Measurements from ENCODE around the gene C6orf52.

The C6orf52 gene

GRCh38 chr6:10643201-10643651, 51.2 kb downstream of the C6orf52 start:
- no peak for DNase-seq

- no peak for DNase-seq
Measured at GRCh38 chr6:10641528-10641927, 52.9 kb downstream of the C6orf52 start.

GRCh38 chr6:10640412-10640811, 54.0 kb downstream of the C6orf52 start:
- no peak for DNase-seq

DNA sequence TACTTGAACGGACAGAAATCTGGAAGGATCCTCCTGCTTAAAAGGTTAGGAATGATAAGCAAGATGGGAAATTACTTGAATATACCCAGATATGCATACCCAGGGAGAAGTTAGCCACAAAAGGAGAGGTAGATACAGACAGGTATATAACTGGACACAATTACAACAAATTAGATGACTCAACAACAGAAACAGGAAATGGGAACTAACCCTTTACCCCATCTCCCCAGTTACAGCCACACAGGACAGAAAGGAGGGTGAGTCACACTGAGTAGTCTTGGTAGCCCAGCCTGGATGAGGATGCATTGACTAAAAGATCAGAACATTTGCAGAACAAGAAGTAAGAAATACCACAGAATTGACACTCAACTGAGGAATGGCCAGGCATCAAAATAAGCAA, 61.2 kb downstream of the C6orf52 start:
- no peak for DNase-seq

DNA sequence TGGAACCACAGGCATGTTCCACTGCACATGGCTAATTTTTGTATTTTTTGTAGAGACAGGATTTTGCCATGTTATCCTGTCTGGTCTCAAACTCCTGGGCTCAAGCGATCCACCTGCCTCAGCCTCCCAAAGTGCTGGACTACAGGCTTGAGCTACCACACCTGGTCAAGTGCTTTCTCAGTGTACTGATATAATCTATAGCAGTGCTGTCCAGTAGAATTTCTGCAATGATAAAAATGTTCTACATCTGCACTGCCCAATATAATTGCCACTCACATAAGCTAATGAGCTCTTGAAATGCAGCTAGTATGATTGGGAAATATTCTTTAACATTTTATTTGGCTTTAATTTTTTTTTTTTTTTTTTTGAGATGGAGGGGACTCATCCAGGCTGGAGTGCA, 64.2 kb downstream of the C6orf52 start:
- DNase-seq: no peak

- no peak for DNase-seq
Measured at GRCh38 chr6:10627800-10628199, 66.6 kb downstream of the C6orf52 start.

DNA sequence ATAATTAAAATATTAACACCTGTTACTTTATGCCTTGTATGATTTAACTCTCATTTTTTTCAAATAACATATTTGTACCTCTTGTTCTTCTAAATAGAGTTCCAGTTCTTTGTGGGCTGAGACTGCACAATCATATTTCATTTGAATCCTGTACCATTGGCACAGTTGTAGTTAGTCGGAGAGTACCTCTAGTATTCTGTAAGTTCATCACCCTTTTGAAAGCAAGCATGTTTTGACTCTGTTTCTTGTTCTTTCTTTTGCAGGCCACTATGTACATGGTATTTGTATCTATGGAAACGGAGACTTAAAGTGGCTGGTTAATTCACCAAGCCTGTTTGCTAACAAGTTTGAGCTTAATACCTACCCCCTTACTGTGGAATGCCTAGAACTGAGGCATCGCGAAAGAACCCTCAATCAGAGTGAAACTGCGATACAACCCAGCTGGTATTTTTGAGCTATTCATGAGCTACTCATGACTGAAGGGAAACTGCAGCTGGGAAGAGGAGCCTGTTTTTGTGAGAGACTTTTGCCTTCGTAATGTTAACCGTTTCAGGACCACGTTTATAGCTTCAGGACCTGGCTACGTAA, 68.2 kb downstream of the C6orf52 start:
- no peak for DNase-seq

- DNase-seq: no peak
Measured at GRCh38 chr6:10624836-10625235, 69.6 kb downstream of the C6orf52 start.

DNA sequence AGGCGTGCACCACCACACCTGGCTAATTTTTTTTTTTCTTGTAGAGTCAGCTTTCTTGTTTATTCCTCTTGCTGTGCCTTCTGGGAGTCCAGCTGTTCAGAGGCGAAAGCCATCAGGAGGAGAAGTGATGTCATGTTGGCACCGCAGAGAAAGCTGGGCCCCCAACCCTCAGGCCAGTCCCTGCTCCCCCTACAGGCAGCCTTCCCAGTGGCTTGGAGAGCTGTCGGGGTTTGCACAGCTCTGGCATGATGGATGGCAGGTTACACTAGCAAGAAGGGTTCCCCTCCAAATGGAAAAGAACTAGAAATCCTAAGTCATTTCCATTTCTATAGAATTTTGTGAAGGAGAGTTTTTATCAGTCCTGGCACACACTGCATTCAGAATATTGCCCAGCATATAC, 72.6 kb downstream of the C6orf52 start:
- no peak for DNase-seq
